Omental fat pad (tissue), 4 donors: ENCODE measurements around the gene NEU1. TPM values are rescaled to one million over a fixed set of nuclear protein-coding genes. Genes with fewer than 3 reads are reported as not detected.

ENCODE experiments used
- ATAC-seq: fragments of 150-250 bp; one replicate; pipeline ENCODE4 v1.9.1; 2016; ENCODE audit warnings: mild to moderate bottlenecking, moderate library complexity; ENCODE audit not compliant: low FRiP score
- DNase-seq: peaks from one replicate; pipeline ENCODE4 v3.0.0-alpha.2; 2019; ENCODE audit warnings: low spot score
- total RNA-seq, 4 donors: library from RNA; depleted of rRNA; stranded (reverse); fragments of >200 nt; gene quantifications; one replicate each; pipeline ENCODE4 v1.1.0, GENCODE V29; 2016
- TF ChIP-seq, protein P1 (sequence below), 3 donors: fragments of 450-650 bp; IDR thresholded peaks; one replicate each; pipeline ENCODE4 v1.5.1; 2016 to 2017; ENCODE audit warnings: antibody characterized with exemption in 3 of 3, mild to moderate bottlenecking in 3 of 3, moderate library complexity in 2 of 3

NEU1 gene
- total RNA-seq, 4 donors from 2014 or later: 44.1 to 63.8 (median 55.2) TPM

GRCh38 chr6:31905041-31905440 is 42.4 kb upstream of the NEU1 start:
- DNase-seq: no peak
- TF ChIP-seq, protein P1, sequence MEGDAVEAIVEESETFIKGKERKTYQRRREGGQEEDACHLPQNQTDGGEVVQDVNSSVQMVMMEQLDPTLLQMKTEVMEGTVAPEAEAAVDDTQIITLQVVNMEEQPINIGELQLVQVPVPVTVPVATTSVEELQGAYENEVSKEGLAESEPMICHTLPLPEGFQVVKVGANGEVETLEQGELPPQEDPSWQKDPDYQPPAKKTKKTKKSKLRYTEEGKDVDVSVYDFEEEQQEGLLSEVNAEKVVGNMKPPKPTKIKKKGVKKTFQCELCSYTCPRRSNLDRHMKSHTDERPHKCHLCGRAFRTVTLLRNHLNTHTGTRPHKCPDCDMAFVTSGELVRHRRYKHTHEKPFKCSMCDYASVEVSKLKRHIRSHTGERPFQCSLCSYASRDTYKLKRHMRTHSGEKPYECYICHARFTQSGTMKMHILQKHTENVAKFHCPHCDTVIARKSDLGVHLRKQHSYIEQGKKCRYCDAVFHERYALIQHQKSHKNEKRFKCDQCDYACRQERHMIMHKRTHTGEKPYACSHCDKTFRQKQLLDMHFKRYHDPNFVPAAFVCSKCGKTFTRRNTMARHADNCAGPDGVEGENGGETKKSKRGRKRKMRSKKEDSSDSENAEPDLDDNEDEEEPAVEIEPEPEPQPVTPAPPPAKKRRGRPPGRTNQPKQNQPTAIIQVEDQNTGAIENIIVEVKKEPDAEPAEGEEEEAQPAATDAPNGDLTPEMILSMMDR (IDR thresholded peaks at IDR 0.05): no peak
- ATAC-seq: no peak

GRCh38 chr6:31903957-31904356 is 41.3 kb upstream of the NEU1 start:
- DNase-seq (no peak), ATAC-seq (peak; percentile 47)
- TF ChIP-seq, protein P1 (IDR thresholded peaks at IDR 0.05): no peak

DNA sequence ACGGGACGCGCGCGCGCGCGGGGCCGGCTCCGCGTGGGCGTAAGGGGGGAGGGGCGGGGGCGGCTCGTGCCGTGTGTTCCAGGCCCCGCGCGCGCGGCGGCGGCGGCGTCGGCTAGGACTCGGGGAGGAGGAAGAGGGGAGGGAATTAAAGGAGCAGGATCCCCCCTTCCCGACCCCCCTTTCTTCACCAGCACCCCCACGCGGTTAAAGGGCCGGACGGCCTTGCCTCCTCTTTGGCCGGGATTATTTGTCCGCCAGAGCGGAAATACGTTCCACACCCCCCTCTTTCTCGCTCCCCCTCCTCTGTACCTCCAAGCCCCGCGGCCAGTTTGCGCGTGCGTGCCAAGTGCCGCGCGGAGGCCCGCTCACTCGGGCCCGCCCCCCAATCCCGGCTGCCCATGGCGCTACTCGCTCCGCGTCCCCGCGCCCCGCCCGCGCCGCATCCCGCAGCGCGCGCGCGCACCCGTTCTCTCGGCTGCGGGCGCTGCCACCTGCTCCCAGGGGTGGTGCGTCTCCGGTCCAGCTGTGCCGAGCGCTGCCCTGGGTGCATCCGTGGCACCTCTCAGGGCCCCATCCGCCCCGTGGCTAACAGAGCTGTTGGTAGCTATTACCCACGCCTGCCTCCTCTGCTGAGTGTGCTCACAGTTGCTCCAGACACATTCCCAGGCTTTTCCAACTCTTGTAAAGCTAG is 39.5 kb upstream of the NEU1 start, which contains the start of gene ZBTB12:
ZBTB12 (minus strand) TSS at position 134 of the 691 bp plus-strand sequence. CDS start 781 bp downstream, outside the sequence.
- peak; percentile 66 for ATAC-seq
- TF ChIP-seq, protein P1 (IDR thresholded peaks at IDR 0.05): no peak
- DNase-seq: peak; percentile 66

DNA sequence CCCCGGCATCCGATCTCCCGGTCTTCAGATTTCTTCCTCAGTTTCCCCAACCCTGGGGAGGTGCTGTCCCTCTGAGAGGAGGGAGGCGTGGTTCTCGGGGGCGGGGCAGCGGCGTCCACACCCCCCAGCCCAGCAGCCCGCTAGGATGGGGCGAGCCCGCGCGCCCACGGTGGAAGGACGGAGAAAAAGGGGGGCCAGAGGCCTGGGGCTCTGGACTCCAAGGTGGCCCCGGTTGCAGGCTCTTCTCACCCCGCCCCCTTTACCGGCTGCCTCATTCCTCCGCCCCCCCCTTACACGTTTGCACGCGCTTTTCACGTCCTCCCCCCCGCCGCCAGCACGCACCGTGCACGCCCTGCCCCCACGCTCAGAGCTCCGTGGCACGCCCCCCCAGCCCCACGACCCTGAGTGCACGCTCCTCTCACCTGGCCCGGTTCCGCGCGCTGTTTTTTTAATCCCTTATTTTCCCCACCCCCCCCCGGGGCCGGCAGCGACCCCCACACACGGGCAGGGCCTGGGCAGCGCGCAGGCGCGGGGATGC is 38.9 kb upstream of the NEU1 start:
- TF ChIP-seq, protein P1 (IDR thresholded peaks at IDR 0.05): no peak
- peak; percentile 20 for ATAC-seq
- no peak for DNase-seq

GRCh38 chr6:31900917-31901414 is 38.3 kb upstream of the NEU1 start:
- TF ChIP-seq, protein P1 (IDR thresholded peaks at IDR 0.05): no peak
- DNase-seq (no peak), ATAC-seq (no peak)

DNA sequence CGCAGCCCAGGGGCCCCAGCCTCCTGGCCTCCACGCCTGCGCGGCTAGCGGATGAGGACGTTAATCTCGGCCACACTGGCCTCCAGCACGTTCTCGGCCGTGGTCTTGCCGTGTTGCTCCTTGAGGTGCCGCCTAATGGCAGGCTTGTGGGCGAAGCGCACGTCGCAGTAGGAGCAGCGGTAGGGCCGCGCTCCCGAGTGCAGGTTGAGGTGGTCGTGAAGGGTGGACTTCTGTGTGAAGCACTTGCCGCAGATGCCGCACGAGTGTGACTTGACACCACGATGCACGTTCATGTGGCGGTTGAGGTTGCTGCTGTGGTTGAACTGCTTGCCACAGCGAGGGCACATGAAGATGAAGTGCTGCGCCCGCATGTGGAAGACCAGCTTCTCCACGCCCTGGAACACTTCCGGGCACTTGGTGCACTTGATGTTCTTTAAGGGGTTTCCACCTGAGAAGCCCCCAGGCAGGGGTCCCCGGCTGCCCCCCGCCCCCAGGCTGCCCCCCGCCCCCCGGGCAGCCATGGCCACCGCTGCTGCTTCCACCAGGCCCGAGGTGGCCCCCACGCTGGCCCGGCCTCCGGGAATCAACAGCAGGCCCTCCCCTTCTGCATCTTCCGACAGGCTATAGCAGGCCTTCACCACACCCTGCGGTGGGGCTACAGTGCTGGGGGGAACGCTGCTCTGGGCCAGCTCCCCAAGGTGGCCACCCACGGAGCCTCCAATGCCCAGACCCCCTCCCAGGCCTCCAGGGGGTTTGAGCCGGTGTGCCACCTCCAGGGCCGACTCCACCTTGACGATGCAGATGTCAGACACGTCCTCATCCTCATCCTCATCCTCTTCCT is 37.5 kb upstream of the NEU1 start:
- no peak for ATAC-seq
- no peak for DNase-seq

More for the DNA sequence above, 37.5 kb upstream of the NEU1 start:
- TF ChIP-seq, protein P1 (IDR thresholded peaks at IDR 0.05): no peak
